GM10248 (cell line): Measurements from ENCODE around the gene MYLIP.

Experiments used
- CTCF ChIA-PET: fragments of 300-600 bp; sonication (Branson Sonifier 250); formaldehyde crosslinking; extraction: SDS; loops from one replicate; lab custom pipeline; 2021; ENCODE audit warnings: antibody characterized with exemption; lab: Yijun Ruan, JAX
- POLR2A ChIA-PET: fragments of 350-650 bp; sonication (Branson Sonifier 250); formaldehyde crosslinking; extraction: SDS; loops from one replicate; lab custom pipeline; 2020; ENCODE audit warnings: antibody characterized with exemption; lab: Yijun Ruan, JAX
- DNase-seq: peaks from one replicate; pipeline ENCODE4 v3.0.0; 2012; ENCODE audit errors: extremely low spot score
- TF ChIP-seq, protein P1 (sequence below): IDR thresholded peaks from 2 replicates; pipeline ENCODE4 v1.5.1; 2012; ENCODE audit warnings: mild to moderate bottlenecking, low read depth; ENCODE audit errors: extremely low read depth, missing control alignments, control extremely low read depth

The MYLIP gene

GRCh38 chr6:16109659-16110305 is 19.1 kb upstream of the MYLIP start:
- DNase-seq: no peak
- ChIA-PET CTCF (no interaction called here), POLR2A (no interaction called here)
- TF ChIP-seq, protein P1, sequence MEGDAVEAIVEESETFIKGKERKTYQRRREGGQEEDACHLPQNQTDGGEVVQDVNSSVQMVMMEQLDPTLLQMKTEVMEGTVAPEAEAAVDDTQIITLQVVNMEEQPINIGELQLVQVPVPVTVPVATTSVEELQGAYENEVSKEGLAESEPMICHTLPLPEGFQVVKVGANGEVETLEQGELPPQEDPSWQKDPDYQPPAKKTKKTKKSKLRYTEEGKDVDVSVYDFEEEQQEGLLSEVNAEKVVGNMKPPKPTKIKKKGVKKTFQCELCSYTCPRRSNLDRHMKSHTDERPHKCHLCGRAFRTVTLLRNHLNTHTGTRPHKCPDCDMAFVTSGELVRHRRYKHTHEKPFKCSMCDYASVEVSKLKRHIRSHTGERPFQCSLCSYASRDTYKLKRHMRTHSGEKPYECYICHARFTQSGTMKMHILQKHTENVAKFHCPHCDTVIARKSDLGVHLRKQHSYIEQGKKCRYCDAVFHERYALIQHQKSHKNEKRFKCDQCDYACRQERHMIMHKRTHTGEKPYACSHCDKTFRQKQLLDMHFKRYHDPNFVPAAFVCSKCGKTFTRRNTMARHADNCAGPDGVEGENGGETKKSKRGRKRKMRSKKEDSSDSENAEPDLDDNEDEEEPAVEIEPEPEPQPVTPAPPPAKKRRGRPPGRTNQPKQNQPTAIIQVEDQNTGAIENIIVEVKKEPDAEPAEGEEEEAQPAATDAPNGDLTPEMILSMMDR: no peak

GRCh38 chr6:16118825-16119224 is 10.1 kb upstream of the MYLIP start:
- TF ChIP-seq, protein P1: no peak
- CTCF ChIA-PET: interaction anchor here (1.0 to 2.2 kb wide), 3 partner anchors 8 to 87 kb away, joined by 3 to 6 read pairs (median 4); partner anchors contain the start of gene MYLIP
- POLR2A ChIA-PET: interaction anchor here (1.9 kb wide), 1 partner anchor 10 kb away, joined by 6 read pairs; the partner anchor contains the start of gene MYLIP
- DNase-seq: no peak

DNA sequence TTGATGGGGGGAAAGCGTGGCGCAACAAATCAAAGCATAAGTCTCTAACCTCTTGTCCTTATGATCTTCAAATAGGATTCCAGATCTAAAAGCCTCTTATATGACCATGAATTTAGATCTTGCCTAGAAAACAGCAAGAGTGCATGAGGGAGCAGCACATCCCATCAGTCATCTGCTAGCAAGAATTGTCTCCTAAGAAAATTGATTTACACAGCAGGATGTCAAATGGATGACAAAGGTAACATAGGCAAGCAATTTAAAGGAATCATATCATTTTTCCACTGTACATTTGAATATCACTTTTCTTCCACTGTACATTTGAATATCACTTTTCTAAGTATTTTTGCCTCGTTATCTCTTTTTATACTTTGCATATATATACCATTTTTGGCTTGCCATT is 7.5 kb upstream of the MYLIP start:
- TF ChIP-seq, protein P1: no peak
- ChIA-PET POLR2A (no interaction called here), CTCF (interaction anchor here (0.7 to 1.5 kb wide), 3 partner anchors 29 to 241 kb away, joined by 3 read pairs; no protein-coding TSS in a partner anchor)
- no peak for DNase-seq

GRCh38 chr6:16122197-16122596 is 6.7 kb upstream of the MYLIP start:
- ChIA-PET POLR2A (no interaction called here), CTCF (no interaction called here)
- no peak for DNase-seq
- TF ChIP-seq, protein P1: no peak

DNA sequence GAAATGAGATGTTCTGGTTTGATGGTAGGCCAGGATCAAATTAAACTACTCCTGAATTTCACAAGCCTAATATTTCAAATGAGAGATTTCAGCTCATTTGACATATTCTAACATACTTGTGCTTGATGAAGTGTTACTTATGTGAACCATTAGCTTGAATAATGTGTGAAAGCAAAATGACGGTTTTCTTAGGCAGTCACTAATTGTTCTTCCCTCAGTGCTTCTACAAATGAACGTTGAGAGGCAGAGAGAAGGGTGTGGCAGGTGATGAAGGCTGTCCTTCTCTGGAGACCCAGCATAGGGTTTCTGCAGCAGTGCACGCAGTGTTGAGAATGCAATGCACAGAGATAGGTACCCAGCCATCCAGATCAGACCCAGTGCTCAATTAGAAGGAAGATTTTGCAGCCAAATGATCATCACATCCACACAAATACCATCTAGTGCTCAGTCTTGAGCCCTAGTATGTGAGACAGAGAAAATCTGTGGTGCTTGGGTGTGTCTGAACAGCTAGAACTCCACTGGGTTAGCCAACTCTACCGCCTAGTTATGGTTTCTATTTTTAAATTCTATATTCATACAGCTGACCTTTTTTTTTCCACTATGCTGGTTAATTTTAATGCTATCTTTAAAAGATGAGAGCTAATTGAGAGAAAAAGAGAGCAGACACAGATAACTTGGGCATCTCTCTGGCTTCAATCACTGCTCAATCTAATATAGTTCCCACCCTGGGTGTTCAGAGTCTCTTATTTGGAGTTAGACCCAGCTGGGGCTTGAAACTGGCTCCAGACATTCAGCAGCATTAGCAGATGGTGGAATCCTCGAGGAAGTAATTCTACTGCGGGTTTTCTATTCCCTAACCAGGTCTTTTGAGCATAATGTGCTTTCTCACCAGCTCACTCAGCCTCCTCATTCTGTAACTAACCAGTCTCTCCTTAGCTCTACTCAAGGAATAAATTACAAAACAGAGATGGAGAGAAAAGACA is 4.4 kb upstream of the MYLIP start:
- POLR2A ChIA-PET: interaction anchor here (0.6 kb wide), 1 partner anchor 29 kb away, joined by 3 read pairs; no protein-coding TSS in a partner anchor

More for the DNA sequence above, 4.4 kb upstream of the MYLIP start:
- CTCF ChIA-PET: interaction anchor here (1.0 to 1.9 kb wide), 5 partner anchors 9 to 343 kb away, joined by 3 to 6 read pairs (median 4); no protein-coding TSS in a partner anchor
- TF ChIP-seq, protein P1: no peak
- DNase-seq: no peak
